Mesendoderm (in vitro differentiated cells): ENCODE data around the gene ENAM. TPM values are rescaled to one million over a fixed set of nuclear protein-coding genes. Genes with fewer than 3 reads are reported as not detected.

Experiments used
- DNase-seq: peaks from one replicate; pipeline ENCODE4 v3.0.0; 2013
- H2AK5ac ChIP-seq: 2 replicates; pipeline ENCODE4 v1.6.1; 2013; ENCODE audit warnings: low read length, inconsistent platforms
- H2BK120ac ChIP-seq: 2 replicates; pipeline ENCODE4 v1.6.1; 2013; ENCODE audit warnings: low read depth, mild to moderate bottlenecking, low read length, moderate library complexity, mixed read lengths
- H2BK15ac ChIP-seq: replicated peaks from 2 replicates; pipeline ENCODE4 v1.6.1; 2013; ENCODE audit warnings: low read depth, mild to moderate bottlenecking, moderate library complexity
- H2BK5ac ChIP-seq: 2 replicates; pipeline ENCODE4 v1.6.1; 2013; ENCODE audit warnings: low read length, inconsistent platforms
- H3K18ac ChIP-seq: 2 replicates; pipeline ENCODE4 v1.6.1; 2013; ENCODE audit warnings: mild to moderate bottlenecking, low read length, mixed read lengths
- H3K23ac ChIP-seq: one replicate; pipeline ENCODE4 v1.6.1; 2013; ENCODE audit warnings: low read length
- H3K27ac ChIP-seq: 2 replicates; pipeline ENCODE4 v1.5.1; 2013; ENCODE audit warnings: low read depth, mild to moderate bottlenecking, inconsistent platforms, low read length, moderate library complexity
- H3K27me3 ChIP-seq: 2 replicates; pipeline ENCODE4 v1.6.1; 2013; ENCODE audit warnings: low read length, control low read depth, mild to moderate bottlenecking, inconsistent platforms; ENCODE audit not compliant: insufficient read depth, poor library complexity
- H3K36me3 ChIP-seq: 2 replicates; pipeline ENCODE4 v1.6.1; 2013; ENCODE audit warnings: low read length, inconsistent platforms; ENCODE audit not compliant: control insufficient read depth, insufficient read depth
- H3K4ac ChIP-seq: one replicate; pipeline ENCODE4 v1.6.1; 2013; ENCODE audit warnings: low read depth, mild to moderate bottlenecking, low read length, moderate library complexity
- H3K4me1 ChIP-seq: 2 replicates; pipeline ENCODE4 v1.6.1; 2013; ENCODE audit warnings: low read depth, low read length, inconsistent platforms; ENCODE audit not compliant: control insufficient read depth
- H3K4me2 ChIP-seq: 2 replicates; pipeline ENCODE4 v1.6.1; 2013; ENCODE audit warnings: low read length
- H3K4me3 ChIP-seq: 2 replicates; pipeline ENCODE4 v1.5.1; 2013; ENCODE audit warnings: mild to moderate bottlenecking, low read length
- H3K56ac ChIP-seq: one replicate; pipeline ENCODE4 v1.6.1; 2013; ENCODE audit warnings: low read length
- H3K79me1 ChIP-seq: 2 replicates; pipeline ENCODE4 v1.6.1; 2013; ENCODE audit warnings: low read length, inconsistent platforms
- H3K79me2 ChIP-seq: 2 replicates; pipeline ENCODE4 v1.6.1; 2013; ENCODE audit warnings: mild to moderate bottlenecking, low read length; ENCODE audit not compliant: control insufficient read depth, insufficient read depth
- H3K9ac ChIP-seq: 2 replicates; pipeline ENCODE4 v1.6.1; 2013; ENCODE audit warnings: low read length, inconsistent platforms
- H4K5ac ChIP-seq: one replicate; pipeline ENCODE4 v1.6.1; 2013; ENCODE audit warnings: low read length
- H4K8ac ChIP-seq: one replicate; pipeline ENCODE4 v1.6.1; 2013; ENCODE audit warnings: low read depth, mild to moderate bottlenecking, control low read depth, low read length, moderate library complexity
- WGBS: extraction: QIAGEN DNeasy Blood & Tissue Kit; methylation state at CpG from one replicate; pipeline ENCODE4 v1.1.7; 2013; ENCODE audit warnings: low lambda C conversion rate, missing lambda C conversion rate; ENCODE audit not compliant: insufficient coverage; ENCODE audit errors: extremely low coverage; 5-methylcytosine and 5-hydroxymethylcytosine counted together
- polyA plus RNA-seq, 2 experiments: library from polyadenylated mRNA; stranded (reverse); fragments of 200-250 nt; gene quantifications; one replicate each; pipeline ENCODE4 v1.2.3, GENCODE V29; 2013

Gene ENAM, protein sequence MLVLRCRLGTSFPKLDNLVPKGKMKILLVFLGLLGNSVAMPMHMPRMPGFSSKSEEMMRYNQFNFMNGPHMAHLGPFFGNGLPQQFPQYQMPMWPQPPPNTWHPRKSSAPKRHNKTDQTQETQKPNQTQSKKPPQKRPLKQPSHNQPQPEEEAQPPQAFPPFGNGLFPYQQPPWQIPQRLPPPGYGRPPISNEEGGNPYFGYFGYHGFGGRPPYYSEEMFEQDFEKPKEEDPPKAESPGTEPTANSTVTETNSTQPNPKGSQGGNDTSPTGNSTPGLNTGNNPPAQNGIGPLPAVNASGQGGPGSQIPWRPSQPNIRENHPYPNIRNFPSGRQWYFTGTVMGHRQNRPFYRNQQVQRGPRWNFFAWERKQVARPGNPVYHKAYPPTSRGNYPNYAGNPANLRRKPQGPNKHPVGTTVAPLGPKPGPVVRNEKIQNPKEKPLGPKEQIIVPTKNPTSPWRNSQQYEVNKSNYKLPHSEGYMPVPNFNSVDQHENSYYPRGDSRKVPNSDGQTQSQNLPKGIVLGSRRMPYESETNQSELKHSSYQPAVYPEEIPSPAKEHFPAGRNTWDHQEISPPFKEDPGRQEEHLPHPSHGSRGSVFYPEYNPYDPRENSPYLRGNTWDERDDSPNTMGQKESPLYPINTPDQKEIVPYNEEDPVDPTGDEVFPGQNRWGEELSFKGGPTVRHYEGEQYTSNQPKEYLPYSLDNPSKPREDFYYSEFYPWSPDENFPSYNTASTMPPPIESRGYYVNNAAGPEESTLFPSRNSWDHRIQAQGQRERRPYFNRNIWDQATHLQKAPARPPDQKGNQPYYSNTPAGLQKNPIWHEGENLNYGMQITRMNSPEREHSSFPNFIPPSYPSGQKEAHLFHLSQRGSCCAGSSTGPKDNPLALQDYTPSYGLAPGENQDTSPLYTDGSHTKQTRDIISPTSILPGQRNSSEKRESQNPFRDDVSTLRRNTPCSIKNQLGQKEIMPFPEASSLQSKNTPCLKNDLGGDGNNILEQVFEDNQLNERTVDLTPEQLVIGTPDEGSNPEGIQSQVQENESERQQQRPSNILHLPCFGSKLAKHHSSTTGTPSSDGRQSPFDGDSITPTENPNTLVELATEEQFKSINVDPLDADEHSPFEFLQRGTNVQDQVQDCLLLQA
- polyA plus RNA-seq (2013, experiment 1 of 2) = not detected
- polyA plus RNA-seq (2013, experiment 2 of 2) = not detected

DNA sequence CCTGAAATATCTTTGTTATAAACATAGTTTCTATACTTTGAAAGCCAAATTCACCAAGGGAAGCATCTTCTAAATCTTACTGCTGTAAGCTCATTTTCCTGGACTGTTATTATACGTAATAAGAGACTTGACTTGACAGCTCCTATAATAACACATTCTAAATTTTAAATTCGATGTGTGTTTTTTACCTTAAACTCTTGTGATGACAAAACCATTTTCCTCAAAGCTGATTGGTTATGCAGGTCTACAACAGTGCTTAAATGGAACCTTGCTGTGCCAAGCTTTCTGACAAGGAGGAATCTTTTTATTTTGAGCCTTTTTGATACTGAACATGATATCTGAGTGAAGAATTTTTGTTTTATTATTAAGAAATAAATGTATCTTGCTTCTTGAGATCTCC lies at the start of gene ENAM:
TSS of gene ENAM (plus strand) at position 301 of the 400 bp plus-strand sequence. CDS start 757 bp downstream, outside the sequence.
- H3K56ac ChIP-seq = no peak within 1 kb of the TSS
- H3K4ac ChIP-seq = no peak within 1 kb of the TSS
- H3K4me2 ChIP-seq = no peak within 1 kb of the TSS
- H3K9ac ChIP-seq = no peak within 1 kb of the TSS
- H3K79me1 ChIP-seq = no peaks in the 10 kb centered on the region
- no peak within 1 kb of the TSS for H3K27ac ChIP-seq
- no peak within 1 kb of the TSS for H3K18ac ChIP-seq
- no peaks in the 10 kb centered on the region for H3K79me2 ChIP-seq
- no peak within 1 kb of the TSS for H4K5ac ChIP-seq
- no peaks in the 10 kb centered on the region for H3K4me1 ChIP-seq
- H2BK5ac ChIP-seq = no peak within 1 kb of the TSS
- no peaks in the 10 kb centered on the region for H3K36me3 ChIP-seq
- no CpG with 5 or more reads among the region's 2 CpGs for WGBS
- H3K4me3 ChIP-seq = no peak within 1 kb of the TSS
- H3K23ac ChIP-seq = no peak within 1 kb of the TSS
- no peak for DNase-seq
- H2AK5ac ChIP-seq = no peak within 1 kb of the TSS
- no peak within 1 kb of the TSS for H2BK15ac ChIP-seq
- H4K8ac ChIP-seq = no peak within 1 kb of the TSS
- H3K27me3 ChIP-seq = no peaks in the 10 kb centered on the region
- H2BK120ac ChIP-seq = no peak within 1 kb of the TSS

GRCh38 chr4:70581980-70582379 lies 46.6 kb upstream of the ENAM start:
- no CpG with 5 or more reads among the region's 2 CpGs for WGBS

DNA sequence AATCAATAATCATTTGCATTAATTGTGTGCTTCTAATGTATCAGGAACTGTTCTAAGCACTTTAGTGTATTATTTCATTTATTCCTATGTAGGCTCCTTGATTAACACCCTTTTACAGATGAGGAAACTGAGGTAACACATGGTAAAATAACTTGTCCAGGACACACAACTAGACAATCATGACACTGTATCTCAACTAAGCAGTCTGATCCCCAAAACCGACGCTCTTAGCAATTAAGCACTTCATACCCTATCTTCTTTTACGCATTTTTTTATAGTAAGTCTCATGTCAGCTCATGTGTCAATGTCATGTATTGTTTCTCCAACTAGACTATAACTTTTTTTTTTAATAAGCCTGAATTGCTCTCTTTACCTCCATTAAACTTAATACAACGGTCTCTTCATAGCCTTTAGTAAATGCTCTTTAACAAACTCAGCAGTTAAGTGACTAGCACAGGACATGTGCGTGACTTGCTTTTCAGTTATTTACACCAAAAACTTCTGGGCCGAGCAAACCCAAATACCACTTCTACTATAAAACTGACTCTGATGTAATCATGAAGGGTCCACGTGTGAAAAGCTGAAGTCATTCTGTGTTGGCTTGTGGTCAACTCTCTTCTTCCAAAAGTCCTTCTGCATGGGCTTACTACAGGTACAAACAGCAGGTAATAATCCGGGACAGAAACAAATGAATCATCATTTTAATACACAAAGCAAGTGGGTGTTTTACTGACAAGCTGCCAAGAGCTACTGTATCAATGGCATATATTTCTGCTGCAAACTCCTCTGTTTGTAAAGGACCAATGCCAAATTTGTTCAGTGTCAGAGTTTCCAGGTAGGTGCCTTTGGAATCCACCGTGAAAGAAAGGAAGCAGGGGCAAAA lies 44.4 kb upstream of the ENAM start:
- Histone ChIP-seq H3K4me2 (no peak overlapping the region), H2AK5ac (no peak overlapping the region), H4K5ac (no peak overlapping the region), H3K9ac (no peak overlapping the region), H3K27ac (no peak overlapping the region), H3K4ac (no peak overlapping the region), H3K79me2 (no peaks in the 10 kb centered on the region), H2BK15ac (no peak overlapping the region), H2BK5ac (no peak overlapping the region), H3K4me1 (no peaks in the 10 kb centered on the region), H3K4me3 (no peak overlapping the region), H2BK120ac (no peak overlapping the region), H3K23ac (no peak overlapping the region), H4K8ac (no peak overlapping the region), H3K56ac (no peak overlapping the region), H3K18ac (no peak overlapping the region), H3K36me3 (no peaks in the 10 kb centered on the region), H3K79me1 (no peaks in the 10 kb centered on the region), H3K27me3 (no peaks in the 10 kb centered on the region)
- no CpG with 5 or more reads among the region's 9 CpGs for WGBS
- no peak for DNase-seq

More at GRCh38 chr4:70581980-70582379, 46.6 kb upstream of the ENAM start:
- Histone ChIP-seq H3K4me1 (no peaks in the 10 kb centered on the region), H2BK120ac (no peak overlapping the region), H3K4ac (no peak overlapping the region), H2BK5ac (no peak overlapping the region), H3K27ac (no peak overlapping the region), H3K4me3 (no peak overlapping the region), H3K36me3 (no peaks in the 10 kb centered on the region), H3K79me2 (no peaks in the 10 kb centered on the region), H3K23ac (no peak overlapping the region), H3K18ac (no peak overlapping the region), H3K56ac (no peak overlapping the region), H2BK15ac (no peak overlapping the region), H3K9ac (no peak overlapping the region), H3K4me2 (no peak overlapping the region), H3K79me1 (no peaks in the 10 kb centered on the region), H3K27me3 (no peaks in the 10 kb centered on the region), H4K5ac (no peak overlapping the region), H4K8ac (no peak overlapping the region), H2AK5ac (no peak overlapping the region)
- no peak for DNase-seq

GRCh38 chr4:70586841-70587240 lies 41.7 kb upstream of the ENAM start:
- no peak overlapping the region for H3K23ac ChIP-seq
- H2BK15ac ChIP-seq = no peak overlapping the region
- no peak overlapping the region for H3K9ac ChIP-seq
- H3K79me2 ChIP-seq = no peaks in the 10 kb centered on the region
- no peak overlapping the region for H4K8ac ChIP-seq
- H3K4ac ChIP-seq = no peak overlapping the region
- no peaks in the 10 kb centered on the region for H3K36me3 ChIP-seq
- no peak overlapping the region for H2BK5ac ChIP-seq
- H3K4me1 ChIP-seq = no peaks in the 10 kb centered on the region
- DNase-seq = no peak
- H2AK5ac ChIP-seq = no peak overlapping the region
- no peak overlapping the region for H3K4me2 ChIP-seq
- H3K27ac ChIP-seq = no peak overlapping the region
- no peak overlapping the region for H4K5ac ChIP-seq
- H3K4me3 ChIP-seq = no peak overlapping the region
- no peaks in the 10 kb centered on the region for H3K27me3 ChIP-seq
- no peak overlapping the region for H2BK120ac ChIP-seq
- H3K79me1 ChIP-seq = no peaks in the 10 kb centered on the region
- no CpG with 5 or more reads among the region's 2 CpGs for WGBS
- H3K56ac ChIP-seq = no peak overlapping the region
- no peak overlapping the region for H3K18ac ChIP-seq

- Histone ChIP-seq H2BK5ac (no peak overlapping the region), H3K27ac (no peak overlapping the region), H2BK15ac (no peak overlapping the region), H3K9ac (no peak overlapping the region), H3K4ac (no peak overlapping the region), H3K4me2 (no peak overlapping the region), H3K79me1 (no peaks in the 10 kb centered on the region), H2AK5ac (no peak overlapping the region), H3K27me3 (no peaks in the 10 kb centered on the region), H3K36me3 (no peaks in the 10 kb centered on the region), H3K56ac (no peak overlapping the region), H3K23ac (no peak overlapping the region), H3K4me3 (no peak overlapping the region), H2BK120ac (no peak overlapping the region), H3K79me2 (no peaks in the 10 kb centered on the region), H3K18ac (no peak overlapping the region), H4K8ac (no peak overlapping the region), H3K4me1 (no peaks in the 10 kb centered on the region), H4K5ac (no peak overlapping the region)
- DNase-seq = no peak
Measured at GRCh38 chr4:70589785-70590184, 38.8 kb upstream of the ENAM start.
